A549 (cell line): ENCODE measurements around the gene MYO9A. TPM values are rescaled to one million over a fixed set of nuclear protein-coding genes. Genes with fewer than 3 reads are reported as not detected.

Experiments
- ATAC-seq, 2 experiments: fragments of 200-7000 bp in 1 of 2; fragments of >200 bp in 1 of 2; cut with Nextera tagmentation in 1 of 2; cut with Tn5 transposase in 1 of 2; 3 replicates each; pipeline versions ENCODE4 v1.8.0 to v1.9.1; 2018 to 2020; ENCODE audit warnings: mild to moderate bottlenecking in 1 of 2, moderate library complexity in 1 of 2
- CTCF ChIA-PET: fragments of 300-600 bp; sonication (Branson Sonifier 250); formaldehyde crosslinking; extraction: SDS; loops from one replicate; lab custom pipeline; 2021; ENCODE audit warnings: antibody characterized with exemption, inconsistent platforms; lab: Yijun Ruan, JAX
- POLR2A ChIA-PET: fragments of 350-600 bp; formaldehyde crosslinking; extraction: SDS; loops from one replicate; lab custom pipeline; 2021; ENCODE audit warnings: antibody characterized with exemption, inconsistent platforms; lab: Yijun Ruan, JAX
- DNase-seq, 2 experiments: peaks; one replicate each; pipeline versions ENCODE4 v3.0.0 to v3.0.0-alpha.2; 2011 to 2016; ENCODE audit warnings: low read depth in 1 of 2, low spot score in 1 of 2
- FAIRE-seq: peaks from 2 replicates; lab custom pipeline; 2011; peaks lifted over from hg19 to GRCh38; lab: Jason Lieb, UNC
- H3K27ac ChIP-seq, 2 experiments: fragments of >200 bp; sonication (Bioruptor Twin); formaldehyde crosslinking; 3 replicates each; pipeline ENCODE4 v1.5.1; 2016 to 2017
- H3K4me1 ChIP-seq: fragments of >200 bp; sonication (Bioruptor Twin); formaldehyde crosslinking; 3 replicates; pipeline ENCODE4 v1.6.1; 2016
- H3K4me2 ChIP-seq: fragments of >200 bp; sonication (Bioruptor Twin); formaldehyde crosslinking; 3 replicates; pipeline ENCODE4 v1.6.1; 2016
- H3K4me3 ChIP-seq: fragments of >200 bp; sonication (Bioruptor Twin); formaldehyde crosslinking; 3 replicates; pipeline ENCODE4 v1.5.1; 2016
- H3K9me3 ChIP-seq: fragments of >200 bp; sonication (Bioruptor Twin); formaldehyde crosslinking; 3 replicates; pipeline ENCODE4 v1.6.1; 2016
- BHLHE40 ChIP-seq: IDR thresholded peaks from 2 replicates; pipeline ENCODE4 v1.6.1; 2012; ENCODE audit warnings: low read depth, low read length, inconsistent platforms
- CBX2 ChIP-seq: fragments of 200-600 bp; sonication (generic); IDR thresholded peaks from 2 replicates; pipeline ENCODE4 v1.6.1; 2016; ENCODE audit warnings: low read depth, mild to moderate bottlenecking, borderline replicate concordance
- CEBPB ChIP-seq, 2 experiments: fragments of >200 bp in 1 of 2; sonication (Bioruptor Twin) in 1 of 2; formaldehyde crosslinking in 1 of 2; IDR thresholded peaks; 2 replicates each; pipeline ENCODE4 v1.6.1; 2012 to 2016
- CHD4 ChIP-seq: fragments of 200-600 bp; sonication (generic); IDR thresholded peaks from 2 replicates; pipeline ENCODE4 v1.6.1; 2016; ENCODE audit warnings: antibody characterized with exemption, mild to moderate bottlenecking, borderline replicate concordance
- EHMT2 ChIP-seq: fragments of 200-600 bp; sonication (generic); IDR thresholded peaks from 2 replicates; pipeline ENCODE4 v1.6.1; 2016; ENCODE audit warnings: antibody characterized with exemption, low read depth, mild to moderate bottlenecking, moderate library complexity
- ELK1 ChIP-seq: fragments of 150-350 bp; IDR thresholded peaks from 2 replicates; pipeline ENCODE4 v1.6.1; 2014; ENCODE audit warnings: low read depth, mild to moderate bottlenecking, low read length
- ESRRA ChIP-seq: fragments of 150-350 bp; IDR thresholded peaks from 2 replicates; pipeline ENCODE4 v1.6.1; 2014; ENCODE audit warnings: mild to moderate bottlenecking, low read length, borderline replicate concordance
- FOXS1 ChIP-seq: fragments of 250-450 bp; sonication (Bioruptor Pico); IDR thresholded peaks from 2 replicates; pipeline ENCODE4 v1.5.0; 2020; ENCODE audit warnings: mild to moderate bottlenecking, moderate library complexity
- GATA3 ChIP-seq: IDR thresholded peaks from 2 replicates; pipeline ENCODE4 v1.6.1; 2012; ENCODE audit warnings: borderline replicate concordance
- HDAC2 ChIP-seq: fragments of 200-600 bp; sonication (generic); IDR thresholded peaks from 2 replicates; pipeline ENCODE4 v1.6.1; 2016
- HOXA7 ChIP-seq: fragments of 250-450 bp; sonication (Bioruptor Pico); IDR thresholded peaks from 2 replicates; pipeline ENCODE4 v1.5.0; 2020; ENCODE audit warnings: mild to moderate bottlenecking, moderate library complexity
- HOXB13 ChIP-seq: fragments of 250-450 bp; sonication (Bioruptor Pico); IDR thresholded peaks from 2 replicates; pipeline ENCODE4 v1.5.0; 2020; ENCODE audit warnings: low read depth, mild to moderate bottlenecking, moderate library complexity
- HOXB5 ChIP-seq: fragments of 250-450 bp; sonication (Bioruptor Pico); IDR thresholded peaks from 2 replicates; pipeline ENCODE4 v1.5.0; 2020; ENCODE audit warnings: mild to moderate bottlenecking, moderate library complexity
- KDM5A ChIP-seq: fragments of 200-600 bp; sonication (generic); IDR thresholded peaks from 2 replicates; pipeline ENCODE4 v1.6.1; 2016; ENCODE audit warnings: antibody characterized with exemption, mild to moderate bottlenecking
- MAZ ChIP-seq: fragments of 150-350 bp; IDR thresholded peaks from 2 replicates; pipeline ENCODE4 v1.6.1; 2014; ENCODE audit warnings: antibody characterized with exemption, low read depth, low read length, borderline replicate concordance
- NPAS2 ChIP-seq: fragments of 250-450 bp; sonication (Bioruptor Pico); IDR thresholded peaks from 2 replicates; pipeline ENCODE4 v1.8.0; 2022; ENCODE audit warnings: mild to moderate bottlenecking, moderate library complexity, borderline replicate concordance
- NR3C1 ChIP-seq: fragments of >200 bp; sonication (Bioruptor Twin); formaldehyde crosslinking; IDR thresholded peaks from 3 replicates; pipeline ENCODE4 v1.6.1; 2017
- PHF8 ChIP-seq: fragments of 200-600 bp; sonication (generic); IDR thresholded peaks from 2 replicates; pipeline ENCODE4 v1.6.1; 2016; ENCODE audit warnings: low read depth, mild to moderate bottlenecking, antibody characterized with exemption, moderate library complexity, borderline replicate concordance
- POLR2A ChIP-seq: IDR thresholded peaks from 2 replicates; pipeline ENCODE4 v1.6.1; 2012; ENCODE audit warnings: mild to moderate bottlenecking, low read length
- POLR2AphosphoS2 ChIP-seq: conservative IDR thresholded peaks from 2 replicates; pipeline ENCODE4 v1.6.1; 2012; ENCODE audit warnings: low read length, improper control_type of control experiment, inconsistent platforms
- RAD21 ChIP-seq, 2 experiments: fragments of >200 bp in 1 of 2; sonication (Bioruptor Twin) in 1 of 2; formaldehyde crosslinking in 1 of 2; IDR thresholded peaks in 1 of 2; conservative IDR thresholded peaks in 1 of 2; 2 replicates in 1 of 2; 3 replicates in 1 of 2; pipeline ENCODE4 v1.6.1; 2012 to 2018; ENCODE audit warnings: inconsistent platforms in 1 of 2
- RARB ChIP-seq: fragments of 250-450 bp; sonication (Bioruptor Pico); IDR thresholded peaks from 2 replicates; pipeline ENCODE4 v1.8.0; 2021; ENCODE audit warnings: mild to moderate bottlenecking, moderate library complexity
- RNF2 ChIP-seq: fragments of 200-600 bp; sonication (generic); IDR thresholded peaks from 2 replicates; pipeline ENCODE4 v1.6.1; 2016; ENCODE audit warnings: low read depth, mild to moderate bottlenecking, antibody characterized with exemption, moderate library complexity, borderline replicate concordance
- SREBF2 ChIP-seq: fragments of 450-650 bp; IDR thresholded peaks from 2 replicates; pipeline ENCODE4 v1.6.1; 2014; ENCODE audit warnings: mild to moderate bottlenecking, moderate library complexity
- TP53 ChIP-seq: fragments of 250-450 bp; sonication (Bioruptor Pico); IDR thresholded peaks from 2 replicates; pipeline ENCODE4 v1.5.0; 2021; ENCODE audit warnings: mild to moderate bottlenecking, moderate library complexity
- ZC3H11A ChIP-seq: fragments of 450-650 bp; IDR thresholded peaks from 2 replicates; pipeline ENCODE4 v1.6.1; 2014; ENCODE audit warnings: antibody characterized with exemption, mild to moderate bottlenecking
- ZFP36 ChIP-seq: fragments of 450-650 bp; IDR thresholded peaks from 2 replicates; pipeline ENCODE4 v1.6.1; 2014; ENCODE audit warnings: borderline replicate concordance; ENCODE audit not compliant: partially characterized antibody
- ZNF302 ChIP-seq: fragments of 250-450 bp; sonication (Bioruptor Pico); IDR thresholded peaks from 2 replicates; pipeline ENCODE4 v1.9.0; 2021; ENCODE audit warnings: inconsistent platforms, mild to moderate bottlenecking, moderate library complexity
- ZSCAN20 ChIP-seq: fragments of 250-450 bp; sonication (Bioruptor Pico); IDR thresholded peaks from 2 replicates; pipeline ENCODE4 v1.8.0; 2022; ENCODE audit warnings: mild to moderate bottlenecking, moderate library complexity
- WGBS: methylation state at CpG from one replicate; pipeline ENCODE4 v1.1.6; 2017; ENCODE audit errors: missing lambda C conversion rate; 5-methylcytosine and 5-hydroxymethylcytosine counted together
- polyA plus RNA-seq, 4 experiments: library from polyadenylated mRNA; depleted of rRNA in 3 of 4; stranded (reverse); fragments of >200 nt; fragmentation: RNase III in 1 of 4; extraction: RNeasy Plus Mini Kit Qiagen cat#74134 plus additional on column Dnase treatment in 1 of 4; gene quantifications; 2 replicates in 3 of 4; 3 replicates in 1 of 4; pipeline ENCODE4 v1.2.3, GENCODE V29; 2011 to 2017

The MYO9A gene
- polyA plus RNA-seq, 2 of the 4 experiments (the other 2 are of a cell fraction): 5.9 to 21.9 TPM

GRCh38 chr15:71943806-71944205 lies 174.1 kb downstream of the MYO9A start:
- CTCF ChIA-PET: interaction anchor here (0.5 kb wide), 1 partner anchor 293 kb away, joined by 3 read pairs; no protein-coding TSS in a partner anchor
- TF ChIP-seq SREBF2 (no peak), ZNF302 (CRISPR knock-in tag) (no peak), HOXB5 (CRISPR knock-in tag) (no peak), ZFP36 (no peak), HOXB13 (CRISPR knock-in tag) (no peak), RARB (CRISPR knock-in tag) (no peak), BHLHE40 (no peak), KDM5A (no peak), ZSCAN20 (no peak), ESRRA (no peak), HOXA7 (CRISPR knock-in tag) (no peak), ZC3H11A (no peak), RNF2 (no peak)
- H3K4me2 ChIP-seq: no peak overlapping the region
- ATAC-seq (no peak), DNase-seq (no peak), FAIRE-seq (no peak)
- POLR2A ChIA-PET: no interaction called here
- H3K4me1 ChIP-seq: no peaks in the 10 kb centered on the region
- 92% methylated on average over 5 of the region's 5 CpGs for whole genome bisulfite sequencing
- no peak overlapping the region for H3K4me3 ChIP-seq
- H3K27ac ChIP-seq: no peak overlapping the region
- no peaks in the 10 kb centered on the region for H3K9me3 ChIP-seq

- ChIA-PET POLR2A (no interaction called here), CTCF (no interaction called here)
- ATAC-seq: no peak
- no peak overlapping the region for H3K27ac ChIP-seq
- no peak overlapping the region for H3K4me2 ChIP-seq
- no peak for FAIRE-seq
- no peaks in the 10 kb centered on the region for H3K9me3 ChIP-seq
- H3K4me1 ChIP-seq: no peaks in the 10 kb centered on the region
- no peak overlapping the region for H3K4me3 ChIP-seq
- 92% methylated on average over 6 of the region's 6 CpGs for WGBS
- TF ChIP-seq HOXB13 (CRISPR knock-in tag): no peak
- TF ChIP-seq CHD4: no peak
- TF ChIP-seq MAZ: no peak
- TF ChIP-seq RAD21 (conservative IDR thresholded peaks at IDR 0.05 in 1 of 2, IDR thresholded peaks at IDR 0.05 in 1 of 2): no peak
- no peak for TF ChIP-seq NR3C1
- TF ChIP-seq ELK1: no peak
- TF ChIP-seq POLR2A: no peak
- TF ChIP-seq POLR2AphosphoS2: no peak
- no peak for TF ChIP-seq FOXS1 (CRISPR knock-in tag)
- TF ChIP-seq GATA3: no peak
- no peak for TF ChIP-seq EHMT2
- no peak for TF ChIP-seq ZC3H11A
- no peak for TF ChIP-seq ZNF302 (CRISPR knock-in tag)
- no peak for TF ChIP-seq HDAC2
- no peak for TF ChIP-seq ZSCAN20
- TF ChIP-seq CBX2: no peak
- no peak for TF ChIP-seq TP53
- TF ChIP-seq PHF8: no peak
- no peak for TF ChIP-seq NPAS2 (CRISPR knock-in tag)
- no peak for TF ChIP-seq CEBPB (IDR thresholded peaks at IDR 0.05)
- no peak for DNase-seq
Measured at GRCh38 chr15:71939981-71940588, 177.9 kb downstream of the MYO9A start.
